NCI-H2227 treated with DMSO at 0.1 percent for 48 hours (cell line): ENCODE measurements around the gene ZNF697.
"Not testable (repeated sequence)": the region's sequence is repeated elsewhere in the genome, so short reads cannot be mapped to it uniquely, and the experiment has no call there.

Experiments used
- DNase-seq: peaks from one replicate; lab custom pipeline; 2025; lab: John Stamatoyannopoulos, UW

ZNF697 gene

DNA sequence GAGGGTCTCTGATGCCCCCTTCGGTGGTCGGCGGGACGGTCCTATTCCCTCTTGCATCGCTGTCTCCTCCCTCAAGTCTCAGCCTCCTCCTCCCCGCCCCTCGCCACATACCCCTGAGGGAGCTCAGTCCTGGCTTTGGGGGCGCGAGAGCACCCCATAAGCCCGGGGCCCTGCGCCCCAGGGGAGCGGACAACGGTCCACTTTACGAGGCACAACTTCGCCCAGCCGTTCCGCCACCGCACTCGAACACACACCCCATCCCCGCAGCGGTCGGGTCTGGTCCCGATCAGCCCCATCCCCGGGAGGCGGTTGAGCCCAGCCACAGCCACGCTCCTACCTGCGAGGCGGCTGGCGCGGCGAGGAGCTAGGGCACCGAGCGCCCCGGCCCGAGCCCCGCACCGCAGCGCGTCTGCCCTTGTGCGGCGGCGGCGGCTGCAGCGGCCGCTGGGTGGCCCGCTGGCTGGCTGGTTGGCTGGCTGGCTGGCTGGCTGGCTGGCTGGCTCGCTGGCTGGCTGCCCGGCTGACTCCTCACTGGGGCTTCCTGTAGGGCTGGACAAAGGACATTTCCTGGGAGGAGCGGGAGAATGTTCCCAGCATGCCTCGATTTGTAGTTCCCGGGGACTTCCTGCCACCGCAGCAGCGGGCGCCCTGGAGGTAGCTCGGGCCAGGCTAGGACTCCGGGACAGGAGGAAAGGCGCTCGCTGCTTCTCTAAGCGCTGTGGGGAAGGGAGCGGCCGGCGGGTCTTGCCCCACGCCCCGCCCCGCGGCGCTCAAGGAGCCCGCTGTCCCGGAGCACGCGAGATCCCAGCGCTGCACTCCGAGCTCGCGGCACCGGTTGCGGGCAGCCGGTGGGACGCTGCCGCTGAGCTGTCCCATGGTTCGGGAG is at the start of gene ZNF697:
Gene ZNF697, minus strand, starts transcription at position 533 of the 886 bp plus-strand sequence. CDS start 22,166 bp downstream, outside the sequence.
- peak; percentile 89 for DNase-seq

DNA sequence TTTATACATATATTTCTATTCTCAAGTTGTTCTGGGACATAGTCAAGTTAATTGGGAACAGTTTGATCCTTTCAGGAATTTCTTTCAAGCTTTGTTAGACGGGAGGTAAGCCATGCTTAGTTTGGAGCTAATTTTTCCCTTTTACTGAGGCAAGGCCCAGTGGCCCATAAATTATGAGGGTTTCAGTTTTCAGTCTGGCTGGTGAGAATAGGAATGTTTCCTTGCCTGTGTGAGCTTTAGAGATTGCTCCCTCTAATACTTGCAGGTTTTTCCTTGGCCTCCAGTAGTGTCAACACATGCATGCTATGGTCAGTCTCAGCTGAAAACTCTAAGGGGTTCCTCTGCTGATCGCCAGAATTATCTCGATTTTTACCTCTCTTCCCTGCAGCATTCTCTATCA is 49.5 kb upstream of the ZNF697 start:
- DNase-seq = no peak

DNA sequence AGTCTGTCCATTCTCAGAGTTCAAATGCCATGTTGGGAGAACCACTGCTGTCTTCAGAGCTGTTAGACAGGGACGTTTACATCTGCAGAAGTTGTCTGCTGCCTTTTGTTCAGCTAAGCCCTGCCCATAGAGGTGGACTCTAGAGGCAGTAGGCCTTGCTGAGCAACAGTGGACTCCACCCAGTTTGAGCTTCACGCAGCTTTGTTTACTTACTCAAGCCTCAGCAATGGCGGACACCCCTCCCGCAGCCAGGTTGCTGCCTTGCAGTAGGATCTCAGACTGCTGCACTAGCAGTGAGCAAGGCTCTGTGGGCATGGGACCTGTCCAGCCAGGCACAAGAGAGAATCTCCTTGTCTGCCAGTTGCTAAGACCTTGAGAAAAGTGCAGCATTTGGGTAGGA is 48.8 kb upstream of the ZNF697 start:
- not testable (repeated sequence) for DNase-seq

DNA sequence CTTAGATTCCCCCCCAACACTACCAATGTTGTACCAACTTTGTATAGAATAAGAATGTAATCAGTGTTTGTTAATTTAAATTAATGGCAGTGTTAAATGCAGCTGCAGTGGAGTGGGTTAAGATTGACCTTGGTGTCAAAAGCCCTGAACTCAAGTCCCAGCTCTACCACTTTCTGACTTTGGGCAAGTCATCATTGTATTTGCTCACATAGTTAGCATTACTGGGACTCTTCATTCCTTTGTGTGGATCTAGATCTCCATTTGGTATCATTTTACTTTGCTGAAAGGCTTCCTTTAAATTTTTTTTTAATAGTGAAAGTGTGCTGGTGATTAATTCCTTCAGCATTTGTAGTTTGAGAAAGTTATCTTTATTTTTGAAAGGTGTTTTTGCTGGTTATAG is 41.4 kb upstream of the ZNF697 start:
- DNase-seq = no peak

- no peak for DNase-seq
These were observed 40.7 kb upstream of the ZNF697 start for GRCh38 chr1:119688810-119689209.

DNA sequence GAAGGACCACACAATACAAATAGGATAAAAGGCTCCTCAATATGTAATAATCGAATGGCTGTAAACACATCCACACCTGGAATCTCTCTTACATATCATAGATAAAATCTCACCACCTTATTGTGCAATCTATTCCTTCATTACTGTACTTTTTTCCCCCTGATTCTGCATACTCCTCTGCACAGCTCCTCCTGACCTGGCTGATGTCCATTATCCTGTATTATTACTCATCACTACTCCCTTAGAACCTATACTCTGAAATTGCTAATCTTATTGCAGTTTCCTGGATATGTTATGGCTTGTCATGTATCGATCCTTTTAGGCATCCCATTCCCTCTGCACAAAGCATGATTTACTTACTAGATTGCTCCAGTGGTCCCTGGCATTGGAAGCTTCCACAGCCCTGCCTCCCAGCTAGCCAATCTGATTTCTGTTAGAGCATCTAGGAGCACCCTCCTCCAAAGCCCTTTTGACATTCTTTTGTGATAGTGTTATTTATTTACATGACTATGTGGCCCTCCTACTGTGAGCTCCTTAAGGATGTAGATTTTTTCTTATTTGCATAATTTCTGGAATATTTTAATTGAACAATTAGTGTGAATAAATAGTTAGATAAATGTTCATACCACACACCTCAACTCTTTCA is 39.5 kb upstream of the ZNF697 start:
- no peak for DNase-seq

DNA sequence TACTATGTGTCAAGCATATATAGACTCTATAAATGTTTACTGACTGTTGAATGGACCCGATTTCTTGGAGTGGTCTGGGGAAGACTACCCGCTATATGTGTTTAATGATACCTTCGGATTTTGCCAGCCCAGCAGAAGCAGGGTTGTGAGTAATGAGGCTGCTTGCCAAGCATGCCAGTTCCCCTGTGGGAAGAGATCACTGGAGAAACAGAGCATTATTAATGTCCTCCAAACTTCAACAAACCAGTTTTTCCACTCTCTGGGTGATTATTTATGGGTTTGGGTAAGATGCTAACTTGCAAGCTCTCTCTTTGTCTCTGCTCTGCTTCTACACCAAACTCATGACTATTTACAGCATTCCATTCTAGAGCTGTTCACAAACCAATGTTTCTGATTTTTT is 38.6 kb upstream of the ZNF697 start:
- no peak for DNase-seq

GRCh38 chr1:119683893-119684292 is 35.8 kb upstream of the ZNF697 start:
- DNase-seq = no peak

GRCh38 chr1:119682141-119682540 is 34.1 kb upstream of the ZNF697 start:
- no peak for DNase-seq

GRCh38 chr1:119681560-119681959 is 33.5 kb upstream of the ZNF697 start:
- DNase-seq = no peak

DNA sequence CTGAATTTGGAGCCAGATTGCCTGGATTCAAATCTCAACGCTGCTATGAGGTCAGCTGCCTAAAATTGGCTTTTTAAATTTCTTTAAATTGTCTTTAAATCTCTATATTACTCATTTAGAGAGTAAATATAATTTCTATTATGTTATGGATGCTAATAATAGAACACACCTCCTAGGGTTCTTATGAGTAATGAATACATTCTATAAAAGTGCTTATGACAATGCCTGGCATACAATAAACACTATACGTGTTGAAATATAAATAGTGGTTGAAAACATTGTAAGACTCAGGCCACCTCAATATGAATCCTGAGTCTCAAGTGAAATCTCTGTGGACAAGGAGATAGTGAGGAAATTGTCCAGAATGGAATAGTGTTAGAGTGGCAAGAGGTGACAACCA is 32.7 kb upstream of the ZNF697 start:
- DNase-seq = no peak

GRCh38 chr1:119680193-119680592 is 32.1 kb upstream of the ZNF697 start:
- DNase-seq = no peak

- DNase-seq = no peak
These were observed 31.2 kb upstream of the ZNF697 start for GRCh38 chr1:119679223-119679622.

GRCh38 chr1:119676571-119677206 is 28.6 kb upstream of the ZNF697 start:
- no peak for DNase-seq

- DNase-seq = peak; percentile 96
These were observed 27.6 kb upstream of the ZNF697 start for GRCh38 chr1:119675349-119676345.

DNA sequence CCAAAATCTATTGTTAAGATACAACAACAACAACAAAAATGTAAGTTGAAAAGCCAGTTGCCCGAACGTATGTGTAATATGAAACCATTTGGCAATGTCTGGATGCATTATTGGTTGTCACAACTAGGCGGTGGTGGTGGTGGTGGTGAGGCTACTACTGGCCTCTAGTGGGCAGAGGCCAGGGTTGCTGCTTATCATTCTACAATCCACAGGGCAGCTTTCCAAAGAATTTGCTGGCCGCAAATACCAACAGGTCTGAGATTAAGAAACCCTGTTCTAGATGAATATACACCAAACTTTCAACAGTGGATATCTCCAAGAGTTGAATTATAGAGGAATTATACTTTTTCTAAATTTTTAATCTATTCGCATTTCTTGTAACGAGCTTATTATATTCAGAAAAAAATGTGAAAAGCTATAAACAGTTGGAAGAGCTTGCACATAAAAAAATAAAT is 26.8 kb upstream of the ZNF697 start:
- peak; percentile 28 for DNase-seq

DNA sequence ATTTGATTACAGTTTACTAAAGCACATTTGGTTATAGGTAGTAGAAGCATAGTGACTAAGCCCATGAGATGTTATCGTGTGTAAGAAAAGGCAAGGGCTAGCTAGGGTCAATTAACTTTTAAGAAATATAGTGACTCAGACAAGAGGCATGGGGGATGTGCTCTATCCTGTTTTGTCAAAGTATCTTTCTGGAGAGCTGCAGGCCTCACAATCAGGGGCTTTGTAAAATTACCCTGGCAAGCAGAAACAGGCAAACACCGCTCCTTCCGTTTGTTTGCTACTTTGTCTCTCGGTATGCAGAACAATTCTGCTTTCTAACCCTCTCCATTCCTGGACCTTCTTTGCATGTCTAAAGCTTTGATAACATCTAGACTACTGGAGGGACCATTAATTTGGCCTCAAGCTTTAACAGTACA is 26.1 kb upstream of the ZNF697 start:
- no peak for DNase-seq

- no peak for DNase-seq
These were observed 25.3 kb upstream of the ZNF697 start for GRCh38 chr1:119673171-119673940.

- no peak for DNase-seq
These were observed 22.8 kb upstream of the ZNF697 start for GRCh38 chr1:119670898-119671297.

DNA sequence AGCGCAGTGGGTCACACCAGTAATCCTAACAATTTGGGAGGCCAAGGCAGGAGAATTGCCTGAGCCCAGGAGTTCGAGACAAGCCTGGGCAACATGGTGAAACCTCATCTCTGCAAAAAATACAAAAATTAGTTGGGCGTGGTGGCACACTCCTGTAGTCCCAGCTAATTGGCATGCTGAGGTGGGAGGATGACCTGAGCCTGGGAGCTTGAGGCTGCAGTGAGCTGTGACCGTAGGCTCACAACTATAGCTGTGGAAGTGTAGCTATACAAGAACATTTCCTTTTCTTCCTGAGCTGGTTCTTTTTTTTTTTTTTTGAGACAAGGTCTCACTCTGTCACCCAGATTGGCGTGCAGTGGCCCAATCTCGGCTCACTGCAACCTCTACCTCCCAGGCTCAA is 19.1 kb upstream of the ZNF697 start:
- no peak for DNase-seq

DNA sequence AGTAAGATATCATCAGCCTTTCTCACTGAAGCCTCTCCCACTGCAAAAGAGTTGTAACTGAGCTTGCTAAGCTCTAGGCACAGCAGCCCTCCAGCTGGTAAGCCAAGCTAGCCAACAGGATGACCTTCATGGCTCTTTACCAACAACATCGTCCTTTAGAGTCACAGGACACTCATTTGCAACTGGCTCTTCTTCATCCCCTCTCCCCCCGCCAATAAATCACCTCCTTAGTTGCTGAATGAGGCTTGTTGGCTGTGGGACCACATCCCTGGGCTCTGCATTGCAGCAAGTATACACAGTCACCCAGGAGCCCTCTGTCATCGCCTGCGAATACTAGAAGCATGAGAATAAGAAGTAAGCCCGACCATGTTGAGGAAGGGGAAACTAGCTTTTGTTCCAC is 16.0 kb upstream of the ZNF697 start:
- no peak for DNase-seq
